WTC11 (cell line): ENCODE data around the gene CPEB4. TPM values are rescaled to one million over a fixed set of nuclear protein-coding genes. Genes with fewer than 3 reads are reported as not detected.

Experiments used
- ATAC-seq: fragments of 200-7000 bp; cut with Tn5 transposase; 2 replicates; pipeline ENCODE4 v1.10.0; 2021; ENCODE audit warnings: mild to moderate bottlenecking, moderate library complexity
- CTCF ChIA-PET: fragments of 300-600 bp; sonication (Branson Sonifier 250); formaldehyde crosslinking; loops from one replicate; lab custom pipeline; 2021; ENCODE audit warnings: antibody characterized with exemption; lab: Charles Lee
- POLR2A ChIA-PET: fragments of 350-600 bp; sonication (Branson Sonifier 250); formaldehyde crosslinking; loops from one replicate; lab custom pipeline; 2021; ENCODE audit warnings: antibody characterized with exemption; lab: Charles Lee
- DNase-seq: peaks from one replicate; pipeline ENCODE4 v3.0.0; 2021; ENCODE audit warnings: low spot score
- H3K27ac Mint-ChIP-seq: 2 replicates; pipeline ENCODE4 v1.8.0; 2021; ENCODE audit warnings: mixed read lengths
- H3K27me3 Mint-ChIP-seq: 2 replicates; pipeline ENCODE4 v1.8.0; 2021; ENCODE audit warnings: low read depth, mild to moderate bottlenecking, moderate library complexity, mixed read lengths
- H3K36me3 Mint-ChIP-seq: 2 replicates; pipeline ENCODE4 v1.8.0; 2021; ENCODE audit warnings: mixed read lengths
- H3K4me1 Mint-ChIP-seq: 2 replicates; pipeline ENCODE4 v1.8.0; 2022; ENCODE audit warnings: mixed read lengths
- H3K4me3 Mint-ChIP-seq: 2 replicates; pipeline ENCODE4 v1.8.0; 2021; ENCODE audit warnings: mild to moderate bottlenecking, moderate library complexity, mixed read lengths
- H3K9me3 Mint-ChIP-seq: 2 replicates; pipeline ENCODE4 v1.8.0; 2021; ENCODE audit warnings: mixed read lengths
- ATF1 ChIP-seq: sonication (generic); formaldehyde crosslinking; IDR thresholded peaks from 2 replicates; pipeline ENCODE4 v1.8.1; 2023; ENCODE audit warnings: mild to moderate bottlenecking, moderate library complexity, missing genetic modification reagents
- ERG ChIP-seq: fragments of 250-450 bp; sonication (Bioruptor Pico); IDR thresholded peaks from 2 replicates; pipeline ENCODE4 v1.8.0; 2021; ENCODE audit warnings: mild to moderate bottlenecking
- ESRRA ChIP-seq: sonication (generic); formaldehyde crosslinking; IDR thresholded peaks from 2 replicates; pipeline ENCODE4 v1.8.1; 2022; ENCODE audit warnings: mild to moderate bottlenecking, missing genetic modification reagents, borderline replicate concordance
- ETV6 ChIP-seq: sonication (generic); formaldehyde crosslinking; IDR thresholded peaks from 2 replicates; pipeline ENCODE4 v1.8.1; 2022; ENCODE audit warnings: mild to moderate bottlenecking, missing genetic modification reagents
- GTF2I ChIP-seq: fragments of 250-450 bp; sonication (Bioruptor Pico); conservative IDR thresholded peaks from 2 replicates; pipeline ENCODE4 v1.4.0; 2021; ENCODE audit warnings: mild to moderate bottlenecking
- HMGA2 ChIP-seq: fragments of 250-450 bp; sonication (Bioruptor Pico); IDR thresholded peaks from 2 replicates; pipeline ENCODE4 v1.4.0; 2021; ENCODE audit warnings: mild to moderate bottlenecking, moderate library complexity
- IRF1 ChIP-seq: sonication (generic); formaldehyde crosslinking; IDR thresholded peaks from 2 replicates; pipeline ENCODE4 v1.8.0; 2023; ENCODE audit warnings: missing genetic modification reagents
- IRF2 ChIP-seq: sonication (generic); formaldehyde crosslinking; IDR thresholded peaks from 2 replicates; pipeline ENCODE4 v1.8.0; 2022; ENCODE audit warnings: low read depth, missing genetic modification reagents, borderline replicate concordance
- MLX ChIP-seq: sonication (generic); formaldehyde crosslinking; IDR thresholded peaks from 2 replicates; pipeline ENCODE4 v1.8.1; 2023; ENCODE audit warnings: mild to moderate bottlenecking, missing genetic modification reagents, moderate library complexity
- NFYB ChIP-seq: sonication (generic); formaldehyde crosslinking; conservative IDR thresholded peaks from 2 replicates; pipeline ENCODE4 v1.8.0; 2022; ENCODE audit warnings: low read depth, missing genetic modification reagents
- NR1H2 ChIP-seq: sonication (generic); formaldehyde crosslinking; IDR thresholded peaks from 2 replicates; pipeline ENCODE4 v1.9.0; 2021; ENCODE audit warnings: mild to moderate bottlenecking, moderate library complexity, missing genetic modification reagents
- NR2C2 ChIP-seq: sonication (generic); formaldehyde crosslinking; IDR thresholded peaks from 2 replicates; pipeline ENCODE4 v1.8.0; 2022; ENCODE audit warnings: mild to moderate bottlenecking, missing genetic modification reagents
- OVOL2 ChIP-seq: fragments of 250-450 bp; sonication (Bioruptor Pico); IDR thresholded peaks from 2 replicates; pipeline ENCODE4 v1.9.0; 2021; ENCODE audit warnings: mild to moderate bottlenecking, borderline replicate concordance
- PRRX2 ChIP-seq: fragments of 250-450 bp; sonication (Bioruptor Pico); IDR thresholded peaks from 2 replicates; pipeline ENCODE4 v1.8.0; 2021; ENCODE audit warnings: mild to moderate bottlenecking
- SMAD3 ChIP-seq: sonication (generic); formaldehyde crosslinking; IDR thresholded peaks from 2 replicates; pipeline ENCODE4 v1.8.0; 2022; ENCODE audit warnings: missing genetic modification reagents, mild to moderate bottlenecking, borderline replicate concordance
- STAT6 ChIP-seq: sonication (generic); formaldehyde crosslinking; conservative IDR thresholded peaks from 2 replicates; pipeline ENCODE4 v1.8.1; 2023; ENCODE audit warnings: mild to moderate bottlenecking, low read depth, missing genetic modification reagents, moderate library complexity
- ZBTB43 ChIP-seq: sonication (generic); formaldehyde crosslinking; IDR thresholded peaks from 2 replicates; pipeline ENCODE4 v1.8.1; 2023; ENCODE audit warnings: mild to moderate bottlenecking, missing genetic modification reagents
- total RNA-seq: library from RNA; stranded (reverse); gene quantifications from 3 replicates; pipeline ENCODE4 v1.2.3, GENCODE V29; 2021
- TF ChIP-seq, protein P1 (sequence below): sonication (generic); formaldehyde crosslinking; IDR thresholded peaks from 2 replicates; pipeline ENCODE4 v1.8.1; 2022; ENCODE audit warnings: low read depth, missing genetic modification reagents, borderline replicate concordance
- TF ChIP-seq, protein P2 (sequence below): sonication (generic); formaldehyde crosslinking; IDR thresholded peaks from 2 replicates; pipeline ENCODE4 v1.8.1; 2023; ENCODE audit warnings: mild to moderate bottlenecking, moderate library complexity, missing genetic modification reagents
- TF ChIP-seq, protein P3 (sequence below): fragments of 250-450 bp; sonication (Bioruptor Pico); IDR thresholded peaks from 2 replicates; pipeline ENCODE4 v1.9.0; 2021; ENCODE audit warnings: moderate library complexity, mild to moderate bottlenecking, inconsistent platforms, borderline replicate concordance
- TF ChIP-seq, protein P4 (sequence below): sonication (generic); formaldehyde crosslinking; IDR thresholded peaks from 2 replicates; pipeline ENCODE4 v1.8.0; 2022; ENCODE audit warnings: mild to moderate bottlenecking, missing genetic modification reagents
- TF ChIP-seq, protein P5 (sequence below): sonication (generic); formaldehyde crosslinking; conservative IDR thresholded peaks from 2 replicates; pipeline ENCODE4 v1.8.1; 2022; ENCODE audit warnings: mild to moderate bottlenecking, missing genetic modification reagents

The CPEB4 gene
- total RNA-seq, 1 experiment from 2014 or later, result 12.7 TPM

- TF ChIP-seq NFYB (CRISPR knock-in tag) (no peak), SMAD3 (CRISPR knock-in tag) (no peak), NR2C2 (CRISPR knock-in tag) (no peak)
- TF ChIP-seq, protein P1, sequence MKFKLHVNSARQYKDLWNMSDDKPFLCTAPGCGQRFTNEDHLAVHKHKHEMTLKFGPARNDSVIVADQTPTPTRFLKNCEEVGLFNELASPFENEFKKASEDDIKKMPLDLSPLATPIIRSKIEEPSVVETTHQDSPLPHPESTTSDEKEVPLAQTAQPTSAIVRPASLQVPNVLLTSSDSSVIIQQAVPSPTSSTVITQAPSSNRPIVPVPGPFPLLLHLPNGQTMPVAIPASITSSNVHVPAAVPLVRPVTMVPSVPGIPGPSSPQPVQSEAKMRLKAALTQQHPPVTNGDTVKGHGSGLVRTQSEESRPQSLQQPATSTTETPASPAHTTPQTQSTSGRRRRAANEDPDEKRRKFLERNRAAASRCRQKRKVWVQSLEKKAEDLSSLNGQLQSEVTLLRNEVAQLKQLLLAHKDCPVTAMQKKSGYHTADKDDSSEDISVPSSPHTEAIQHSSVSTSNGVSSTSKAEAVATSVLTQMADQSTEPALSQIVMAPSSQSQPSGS (CRISPR knock-in tag), result no peak
Measured at GRCh38 chr5:173849908-173850307, 38.2 kb upstream of the CPEB4 start (continued).

DNA sequence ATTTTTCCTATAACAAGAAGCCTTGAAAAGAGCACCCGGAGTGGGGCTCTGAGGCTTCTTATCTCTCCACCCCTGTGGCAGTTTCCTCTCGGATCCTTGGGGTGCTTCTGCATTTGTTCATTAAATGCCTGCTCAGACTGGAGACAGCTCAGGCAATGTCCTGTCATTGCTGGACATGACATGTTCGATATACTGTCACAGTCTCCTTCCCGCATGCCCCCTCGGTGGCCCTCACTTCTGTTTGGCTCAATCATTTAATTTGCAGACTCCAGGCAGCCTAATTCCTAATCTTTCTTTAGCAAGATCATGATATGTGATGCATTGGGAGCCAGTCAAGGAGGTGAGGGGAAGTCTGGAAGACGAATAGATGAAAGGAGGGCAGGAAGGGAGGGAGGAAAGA lies 37.5 kb upstream of the CPEB4 start:
- ATAC-seq (no peak), DNase-seq (no peak)
- TF ChIP-seq ERG (CRISPR knock-in tag) (no peak), OVOL2 (no peak), ESRRA (no peak), IRF2 (no peak), NR1H2 (CRISPR knock-in tag) (no peak), ZBTB43 (CRISPR knock-in tag) (no peak), ATF1 (CRISPR knock-in tag) (no peak), MLX (CRISPR knock-in tag) (no peak), GTF2I (CRISPR knock-in tag) (no peak), HMGA2 (CRISPR knock-in tag) (no peak), IRF1 (CRISPR knock-in tag) (no peak), ETV6 (CRISPR knock-in tag) (no peak), PRRX2 (CRISPR knock-in tag) (no peak), STAT6 (CRISPR knock-in tag) (no peak), NR2C2 (CRISPR knock-in tag) (no peak)
- TF ChIP-seq, protein P2, sequence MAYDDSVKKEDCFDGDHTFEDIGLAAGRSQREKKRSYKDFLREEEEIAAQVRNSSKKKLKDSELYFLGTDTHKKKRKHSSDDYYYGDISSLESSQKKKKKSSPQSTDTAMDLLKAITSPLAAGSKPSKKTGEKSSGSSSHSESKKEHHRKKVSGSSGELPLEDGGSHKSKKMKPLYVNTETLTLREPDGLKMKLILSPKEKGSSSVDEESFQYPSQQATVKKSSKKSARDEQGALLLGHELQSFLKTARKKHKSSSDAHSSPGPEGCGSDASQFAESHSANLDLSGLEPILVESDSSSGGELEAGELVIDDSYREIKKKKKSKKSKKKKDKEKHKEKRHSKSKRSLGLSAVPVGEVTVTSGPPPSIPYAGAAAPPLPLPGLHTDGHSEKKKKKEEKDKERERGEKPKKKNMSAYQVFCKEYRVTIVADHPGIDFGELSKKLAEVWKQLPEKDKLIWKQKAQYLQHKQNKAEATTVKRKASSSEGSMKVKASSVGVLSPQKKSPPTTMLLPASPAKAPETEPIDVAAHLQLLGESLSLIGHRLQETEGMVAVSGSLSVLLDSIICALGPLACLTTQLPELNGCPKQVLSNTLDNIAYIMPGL, result no peak
- TF ChIP-seq, protein P3, sequence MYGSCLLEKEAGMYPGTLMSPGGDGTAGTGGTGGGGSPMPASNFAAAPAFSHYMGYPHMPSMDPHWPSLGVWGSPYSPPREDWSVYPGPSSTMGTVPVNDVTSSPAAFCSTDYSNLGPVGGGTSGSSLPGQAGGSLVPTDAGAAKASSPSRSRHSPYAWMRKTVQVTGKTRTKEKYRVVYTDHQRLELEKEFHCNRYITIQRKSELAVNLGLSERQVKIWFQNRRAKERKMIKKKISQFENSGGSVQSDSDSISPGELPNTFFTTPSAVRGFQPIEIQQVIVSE, result no peak
- TF ChIP-seq, protein P4, sequence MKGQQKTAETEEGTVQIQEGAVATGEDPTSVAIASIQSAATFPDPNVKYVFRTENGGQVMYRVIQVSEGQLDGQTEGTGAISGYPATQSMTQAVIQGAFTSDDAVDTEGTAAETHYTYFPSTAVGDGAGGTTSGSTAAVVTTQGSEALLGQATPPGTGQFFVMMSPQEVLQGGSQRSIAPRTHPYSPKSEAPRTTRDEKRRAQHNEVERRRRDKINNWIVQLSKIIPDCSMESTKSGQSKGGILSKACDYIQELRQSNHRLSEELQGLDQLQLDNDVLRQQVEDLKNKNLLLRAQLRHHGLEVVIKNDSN (CRISPR knock-in tag), result no peak
- TF ChIP-seq, protein P5, sequence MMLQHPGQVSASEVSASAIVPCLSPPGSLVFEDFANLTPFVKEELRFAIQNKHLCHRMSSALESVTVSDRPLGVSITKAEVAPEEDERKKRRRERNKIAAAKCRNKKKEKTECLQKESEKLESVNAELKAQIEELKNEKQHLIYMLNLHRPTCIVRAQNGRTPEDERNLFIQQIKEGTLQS, result no peak
- Mint-ChIP-seq H3K4me1 (peaks cover 3% of the 10 kb centered on the region; the same call in 1 of the 2 replicates), H3K9me3 (peaks cover 25% of the 10 kb centered on the region), H3K27ac (no peak overlapping the region), H3K4me3 (no peak overlapping the region), H3K36me3 (peaks cover 7% of the 10 kb centered on the region; the same call in 1 of the 2 replicates), H3K27me3 (peaks cover 4% of the 10 kb centered on the region; the same call in 1 of the 2 replicates)
- CTCF ChIA-PET, result interaction anchor here (1.1 kb wide), 1 partner anchor 235 kb away, joined by 3 read pairs; no protein-coding TSS in a partner anchor
- POLR2A ChIA-PET, result no interaction called here
